ENCODE data around the gene PLD1.

- no peak for TF ChIP-seq CTCF (IDR thresholded peaks at IDR 0.05)
- no peak for TF ChIP-seq EP300 (IDR thresholded peaks at IDR 0.05)
- no peak for TF ChIP-seq POLR2A (IDR thresholded peaks at IDR 0.05)
Measured at GRCh38 chr3:171797873-171798272, 12.4 kb downstream of the PLD1 start.

Measured in tibial nerve (tissue), 4 donors.